Neuron (in vitro differentiated cells): ENCODE results near the gene SDK2.

Source experiments
- H2AFZ ChIP-seq: one replicate; pipeline ENCODE4 v1.6.1; 2013; ENCODE audit warnings: low read depth, mild to moderate bottlenecking, inconsistent platforms, low read length, moderate library complexity
- H3K27me3 ChIP-seq: one replicate; pipeline ENCODE4 v1.6.1; 2013; ENCODE audit warnings: low read length; ENCODE audit not compliant: insufficient read depth
- H3K36me3 ChIP-seq: one replicate; pipeline ENCODE4 v1.6.1; 2013; ENCODE audit warnings: low read length; ENCODE audit not compliant: insufficient read depth
- H3K4me1 ChIP-seq: one replicate; pipeline ENCODE4 v1.6.1; 2013; ENCODE audit warnings: low read length; ENCODE audit not compliant: insufficient read depth
- H3K4me3 ChIP-seq: 2 replicates; pipeline ENCODE4 v1.5.1; 2013; ENCODE audit warnings: mild to moderate bottlenecking, low read length, moderate library complexity
- H3K9me3 ChIP-seq: one replicate; pipeline ENCODE4 v1.6.1; 2013; ENCODE audit warnings: low read length

The SDK2 gene

GRCh38 chr17:73290399-73291259 is 353.6 kb downstream of the SDK2 start:
- Histone ChIP-seq H3K9me3 (peaks cover 2% of the 10 kb centered on the region), H2AFZ (no peak overlapping the region), H3K4me3 (no peak overlapping the region), H3K4me1 (peaks cover 2% of the 10 kb centered on the region), H3K36me3 (peaks cover 13% of the 10 kb centered on the region), H3K27me3 (no peaks in the 10 kb centered on the region)

- Histone ChIP-seq H2AFZ (no peak overlapping the region), H3K4me3 (no peak overlapping the region), H3K4me1 (peaks cover 11% of the 10 kb centered on the region), H3K27me3 (no peaks in the 10 kb centered on the region), H3K36me3 (peaks cover 22% of the 10 kb centered on the region), H3K9me3 (peaks cover 2% of the 10 kb centered on the region)
These were observed 354.5 kb downstream of the SDK2 start for GRCh38 chr17:73289549-73290254.

GRCh38 chr17:73288534-73289302 is 355.5 kb downstream of the SDK2 start:
- H3K4me1 ChIP-seq: peaks cover 21% of the 10 kb centered on the region
- no peak overlapping the region for H2AFZ ChIP-seq
- peaks cover 1% of the 10 kb centered on the region for H3K9me3 ChIP-seq
- H3K27me3 ChIP-seq: no peaks in the 10 kb centered on the region
- peaks cover 22% of the 10 kb centered on the region for H3K36me3 ChIP-seq
- no peak overlapping the region for H3K4me3 ChIP-seq

GRCh38 chr17:73286863-73287296 is 357.4 kb downstream of the SDK2 start:
- Histone ChIP-seq H2AFZ (no peak overlapping the region), H3K9me3 (no peaks in the 10 kb centered on the region), H3K27me3 (no peaks in the 10 kb centered on the region), H3K4me3 (no peak overlapping the region), H3K4me1 (peaks cover 27% of the 10 kb centered on the region), H3K36me3 (peaks cover 22% of the 10 kb centered on the region)

GRCh38 chr17:73285916-73286862 is 358.1 kb downstream of the SDK2 start:
- H3K9me3 ChIP-seq: no peaks in the 10 kb centered on the region
- H3K4me3 ChIP-seq: no peak overlapping the region
- no peaks in the 10 kb centered on the region for H3K27me3 ChIP-seq
- peaks cover 22% of the 10 kb centered on the region for H3K36me3 ChIP-seq
- no peak overlapping the region for H2AFZ ChIP-seq
- H3K4me1 ChIP-seq: peaks cover 27% of the 10 kb centered on the region

- Histone ChIP-seq H3K36me3 (peaks cover 22% of the 10 kb centered on the region), H3K27me3 (no peaks in the 10 kb centered on the region), H3K4me1 (peaks cover 27% of the 10 kb centered on the region), H2AFZ (no peak overlapping the region), H3K4me3 (no peak overlapping the region), H3K9me3 (no peaks in the 10 kb centered on the region)
These were observed 358.7 kb downstream of the SDK2 start for GRCh38 chr17:73285603-73285908.

GRCh38 chr17:73284906-73285602 is 359.2 kb downstream of the SDK2 start:
- Histone ChIP-seq H3K4me1 (peaks cover 27% of the 10 kb centered on the region), H3K36me3 (peaks cover 22% of the 10 kb centered on the region)

More at GRCh38 chr17:73284906-73285602, 359.2 kb downstream of the SDK2 start:
- Histone ChIP-seq H2AFZ (no peak overlapping the region), H3K4me3 (no peak overlapping the region), H3K9me3 (no peaks in the 10 kb centered on the region), H3K27me3 (no peaks in the 10 kb centered on the region)
